Stomach (tissue), 9 donors: ENCODE measurements around the gene NMBR. TPM values are rescaled to one million over a fixed set of nuclear protein-coding genes. Genes with fewer than 3 reads are reported as not detected.

Source experiments
- DNase-seq, 2 donors: peaks; one replicate each; pipeline versions ENCODE4 v3.0.0 to v3.0.0-alpha.2; 2013 to 2019
- H3K27ac ChIP-seq, 5 donors: fragments of 200-600 bp in 4 of 5; sonication (generic) in 4 of 5; one replicate each; pipeline ENCODE4 v1.5.1; 2013 to 2019; ENCODE audit warnings: mild to moderate bottlenecking in 1 of 5, moderate library complexity in 1 of 5
- H3K27me3 ChIP-seq, 3 donors: fragments of 200-600 bp; sonication (generic); one replicate each; pipeline ENCODE4 v1.5.1; 2017 to 2019; ENCODE audit warnings: mixed run types in 1 of 3
- H3K36me3 ChIP-seq, 4 donors: fragments of 200-600 bp; sonication (generic); 1 replicate in 3 of 4; 2 replicates in 1 of 4; pipeline ENCODE4 v1.5.1; 2016 to 2019
- H3K4me1 ChIP-seq, 4 donors: fragments of 200-600 bp; sonication (generic); one replicate each; pipeline ENCODE4 v1.5.1; 2016 to 2019
- H3K4me3 ChIP-seq, 4 donors: fragments of 200-600 bp; sonication (generic) in 3 of 4; one replicate each; pipeline ENCODE4 v1.5.1; 2016 to 2019; ENCODE audit warnings: mild to moderate bottlenecking in 1 of 4
- H3K9me3 ChIP-seq, 4 donors: fragments of 200-600 bp; sonication (generic); one replicate each; pipeline ENCODE4 v1.5.1; 2016 to 2019
- EP300 ChIP-seq: sonication (generic); formaldehyde crosslinking; IDR thresholded peaks from one replicate; pipeline ENCODE4 v1.6.1; 2017; ENCODE audit warnings: antibody characterized with exemption
- POLR2A ChIP-seq, 4 donors: fragments of 450-650 bp; IDR thresholded peaks; one replicate each; pipeline ENCODE4 v1.6.1; 2016; ENCODE audit warnings: antibody characterized with exemption in 4 of 4, control low read depth in 2 of 4, mild to moderate bottlenecking in 1 of 4, moderate library complexity in 1 of 4
- POLR2AphosphoS5 ChIP-seq, 3 donors: sonication (generic); formaldehyde crosslinking; IDR thresholded peaks; one replicate each; pipeline ENCODE4 v1.6.1; 2016; ENCODE audit warnings: antibody characterized with exemption in 3 of 3
- WGBS, 5 donors: extraction: QIAGEN DNeasy Blood & Tissue Kit in 3 of 5; methylation state at CpG; one replicate each; pipeline versions ENCODE4 v1.1.5 to v1.1.7; 2013 to 2018; 5-methylcytosine and 5-hydroxymethylcytosine counted together
- intact Hi-C: fragments of 100-400 bp; cut with DNase I; formaldehyde crosslinking; loops from one replicate; pipeline ENCODE4 v1.15.1; 2023; ENCODE audit warnings: low total_unique reads
- polyA plus RNA-seq, 3 donors: library from polyadenylated mRNA; stranded (reverse); fragments of 200-250 nt; gene quantifications; one replicate each; pipeline ENCODE4 v1.2.3, GENCODE V29; 2013
- total RNA-seq, 5 donors: library from RNA; depleted of rRNA; stranded (reverse); fragments of >200 nt; gene quantifications; one replicate each; pipeline versions ENCODE4 v1.1.0 to v1.2.3, GENCODE V29; 2014 to 2016
- TF ChIP-seq, protein P1 (sequence below), 7 experiments: fragments of 450-650 bp in 4 of 7; fragments of 200-600 bp in 3 of 7; sonication (generic) in 3 of 7; IDR thresholded peaks; one replicate each; pipeline ENCODE4 v1.5.1; 2016 to 2019; ENCODE audit warnings: antibody characterized with exemption in 7 of 7, control low read depth in 2 of 7, mild to moderate bottlenecking in 1 of 7
- donor health status: healthy with polysubstance abuse.
- donor health status: Bipolar disorder and iron deficiency.
- donor health status: healthy.

NMBR gene
- total and polyA plus RNA-seq, 8 donors = 0.73 TPM; not detected in 7

DNA sequence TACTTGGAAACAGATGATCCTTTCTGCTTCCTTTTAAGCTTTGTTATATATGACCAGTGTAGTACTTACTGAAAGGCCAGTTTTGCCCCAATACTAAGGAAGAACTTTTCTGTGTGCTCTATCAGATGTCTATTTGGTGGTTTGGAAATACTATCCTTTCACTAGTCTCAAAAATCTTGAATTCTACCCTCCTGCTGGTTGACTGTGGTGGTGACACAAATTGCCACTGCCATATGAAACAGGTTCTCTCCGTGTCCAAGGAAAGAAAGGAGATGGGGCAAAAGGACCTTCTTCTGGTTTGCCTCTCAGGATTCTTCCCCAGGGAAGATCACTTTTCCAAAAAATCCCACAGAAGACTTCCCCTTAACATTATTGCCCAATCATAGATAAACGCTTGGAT, 8.0 kb downstream of the NMBR start:
- DNase-seq = no peak
- peaks cover 0 to 7% (median 0%) of the 10 kb centered on the region in 3 donors for H3K27me3 ChIP-seq
- intact Hi-C loops = no loop called here
- TF ChIP-seq EP300 (no peak), POLR2AphosphoS5 (IDR thresholded peaks at IDR 0.05) (no peak), POLR2A (IDR thresholded peaks at IDR 0.05) (no peak)
- TF ChIP-seq, protein P1, sequence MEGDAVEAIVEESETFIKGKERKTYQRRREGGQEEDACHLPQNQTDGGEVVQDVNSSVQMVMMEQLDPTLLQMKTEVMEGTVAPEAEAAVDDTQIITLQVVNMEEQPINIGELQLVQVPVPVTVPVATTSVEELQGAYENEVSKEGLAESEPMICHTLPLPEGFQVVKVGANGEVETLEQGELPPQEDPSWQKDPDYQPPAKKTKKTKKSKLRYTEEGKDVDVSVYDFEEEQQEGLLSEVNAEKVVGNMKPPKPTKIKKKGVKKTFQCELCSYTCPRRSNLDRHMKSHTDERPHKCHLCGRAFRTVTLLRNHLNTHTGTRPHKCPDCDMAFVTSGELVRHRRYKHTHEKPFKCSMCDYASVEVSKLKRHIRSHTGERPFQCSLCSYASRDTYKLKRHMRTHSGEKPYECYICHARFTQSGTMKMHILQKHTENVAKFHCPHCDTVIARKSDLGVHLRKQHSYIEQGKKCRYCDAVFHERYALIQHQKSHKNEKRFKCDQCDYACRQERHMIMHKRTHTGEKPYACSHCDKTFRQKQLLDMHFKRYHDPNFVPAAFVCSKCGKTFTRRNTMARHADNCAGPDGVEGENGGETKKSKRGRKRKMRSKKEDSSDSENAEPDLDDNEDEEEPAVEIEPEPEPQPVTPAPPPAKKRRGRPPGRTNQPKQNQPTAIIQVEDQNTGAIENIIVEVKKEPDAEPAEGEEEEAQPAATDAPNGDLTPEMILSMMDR (IDR thresholded peaks at IDR 0.05) = no peak
- 45 to 69% (median 46%) methylated on average over 2 of the region's 2 CpGs for WGBS, 5 donors
- no peak overlapping the region for H3K4me3 ChIP-seq
- no peaks in the 10 kb centered on the region for H3K9me3 ChIP-seq
- H3K36me3 ChIP-seq = no peaks in the 10 kb centered on the region
- H3K4me1 ChIP-seq = no peaks in the 10 kb centered on the region
- H3K27ac ChIP-seq = no peak overlapping the region

DNA sequence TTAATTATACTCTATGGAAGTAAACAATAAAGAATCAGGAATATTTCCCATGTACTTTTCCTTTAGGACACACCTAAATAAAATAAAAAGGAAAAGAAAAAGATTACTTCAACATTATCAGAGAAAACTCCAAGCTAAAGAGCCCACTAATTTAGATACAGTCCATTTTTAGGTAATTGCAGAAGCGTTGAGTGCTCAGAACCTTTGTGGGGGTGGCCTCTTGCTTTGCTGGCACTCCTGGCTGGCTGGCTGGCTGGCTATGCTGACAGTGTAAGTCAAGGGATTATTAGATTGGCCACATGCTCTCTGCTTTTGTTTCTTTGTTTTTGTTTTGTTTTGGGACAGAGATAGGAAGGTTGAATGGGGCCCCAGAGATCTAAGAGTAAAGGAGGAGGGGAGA, 14.3 kb downstream of the NMBR start, which contains the start of gene GJE1:
TSS of gene GJE1 (plus strand) at position 301 of the 400 bp plus-strand sequence. CDS start 234 bp downstream, outside the sequence.
- Histone ChIP-seq H3K4me3 (no peak within 1 kb of the TSS), H3K27ac (no peak within 1 kb of the TSS), H3K4me1 (no peaks in the 10 kb centered on the region), H3K36me3 (no peaks in the 10 kb centered on the region), H3K27me3 (no peaks in the 10 kb centered on the region), H3K9me3 (peaks cover 0 to 22% (median 3%) of the 10 kb centered on the region in 4 donors)
- DNase-seq = no peak
- TF ChIP-seq, protein P1 (IDR thresholded peaks at IDR 0.05) = no peak
- intact Hi-C loops = no loop called here
- WGBS, 5 donors = 59 to 79% (median 67%) methylated on average over 1 of the region's 1 CpG

DNA sequence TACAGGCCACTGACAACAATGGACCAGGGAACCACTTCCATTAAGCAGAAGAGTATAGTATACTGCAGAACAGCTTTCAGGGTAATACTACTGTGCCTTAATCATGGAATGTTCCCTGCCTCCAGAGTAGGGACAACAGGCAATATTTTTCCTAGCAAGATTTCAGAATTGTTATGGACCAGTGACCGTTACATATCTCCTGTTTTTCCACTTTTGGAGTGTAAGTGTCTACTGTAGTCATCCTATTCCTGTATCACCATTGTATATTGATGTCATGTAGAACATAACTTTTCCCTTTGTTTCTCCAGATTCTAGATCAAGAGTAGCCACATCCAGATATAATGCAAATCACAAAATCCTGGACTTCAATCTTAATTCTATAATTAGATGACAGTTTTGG, 16.1 kb downstream of the NMBR start:
- 65 to 83% (median 78%) methylated on average over 1 of the region's 1 CpG for WGBS, 5 donors
- intact Hi-C loops = no loop called here
- H3K4me1 ChIP-seq = no peaks in the 10 kb centered on the region
- H3K27me3 ChIP-seq = no peaks in the 10 kb centered on the region
- TF ChIP-seq, protein P1 (IDR thresholded peaks at IDR 0.05) = no peak
- TF ChIP-seq POLR2AphosphoS5 (IDR thresholded peaks at IDR 0.05) = no peak
- no peak for TF ChIP-seq POLR2A (IDR thresholded peaks at IDR 0.05)
- no peak for TF ChIP-seq EP300
- H3K27ac ChIP-seq = no peak overlapping the region
- peaks cover 0 to 22% (median 3%) of the 10 kb centered on the region in 4 donors for H3K9me3 ChIP-seq
- H3K36me3 ChIP-seq = no peaks in the 10 kb centered on the region
- H3K4me3 ChIP-seq = no peak overlapping the region
- DNase-seq = no peak

DNA sequence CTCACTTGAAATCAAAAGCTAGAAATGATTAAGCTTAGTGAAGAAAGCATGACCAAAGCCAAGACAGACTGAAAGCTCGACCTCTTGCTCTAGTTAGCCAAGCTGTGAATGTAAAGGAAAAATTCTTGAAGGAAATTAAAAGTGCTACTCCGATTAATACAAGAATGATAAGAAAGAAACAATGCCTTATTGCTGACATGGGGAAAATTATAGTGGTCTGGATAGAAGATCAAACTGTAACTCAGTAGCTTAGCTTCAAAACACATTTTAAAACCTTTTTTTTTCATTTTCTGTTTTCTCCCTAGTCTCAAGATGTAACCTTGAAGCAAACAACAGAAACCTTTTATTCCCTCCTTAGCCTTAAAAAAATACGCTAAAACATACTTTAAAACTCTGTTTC, 25.6 kb downstream of the NMBR start:
- Histone ChIP-seq H3K4me1 (no peaks in the 10 kb centered on the region), H3K27me3 (no peaks in the 10 kb centered on the region), H3K9me3 (no peaks in the 10 kb centered on the region), H3K36me3 (no peaks in the 10 kb centered on the region), H3K27ac (no peak overlapping the region), H3K4me3 (no peak overlapping the region)
- intact Hi-C loops = no loop called here
- WGBS, 5 donors = 55 to 69% (median 61%) methylated on average over 3 of the region's 3 CpGs
- DNase-seq = no peak
- TF ChIP-seq, protein P1 (IDR thresholded peaks at IDR 0.05) = no peak
- TF ChIP-seq POLR2A (IDR thresholded peaks at IDR 0.05) (no peak), EP300 (no peak), POLR2AphosphoS5 (IDR thresholded peaks at IDR 0.05) (no peak)
